ENCODE results near the gene ZNF599.
"Not testable (repeated sequence)": the region's sequence is repeated elsewhere in the genome, so short reads cannot be mapped to it uniquely, and the experiment has no call there.

Gene ZNF599

DNA sequence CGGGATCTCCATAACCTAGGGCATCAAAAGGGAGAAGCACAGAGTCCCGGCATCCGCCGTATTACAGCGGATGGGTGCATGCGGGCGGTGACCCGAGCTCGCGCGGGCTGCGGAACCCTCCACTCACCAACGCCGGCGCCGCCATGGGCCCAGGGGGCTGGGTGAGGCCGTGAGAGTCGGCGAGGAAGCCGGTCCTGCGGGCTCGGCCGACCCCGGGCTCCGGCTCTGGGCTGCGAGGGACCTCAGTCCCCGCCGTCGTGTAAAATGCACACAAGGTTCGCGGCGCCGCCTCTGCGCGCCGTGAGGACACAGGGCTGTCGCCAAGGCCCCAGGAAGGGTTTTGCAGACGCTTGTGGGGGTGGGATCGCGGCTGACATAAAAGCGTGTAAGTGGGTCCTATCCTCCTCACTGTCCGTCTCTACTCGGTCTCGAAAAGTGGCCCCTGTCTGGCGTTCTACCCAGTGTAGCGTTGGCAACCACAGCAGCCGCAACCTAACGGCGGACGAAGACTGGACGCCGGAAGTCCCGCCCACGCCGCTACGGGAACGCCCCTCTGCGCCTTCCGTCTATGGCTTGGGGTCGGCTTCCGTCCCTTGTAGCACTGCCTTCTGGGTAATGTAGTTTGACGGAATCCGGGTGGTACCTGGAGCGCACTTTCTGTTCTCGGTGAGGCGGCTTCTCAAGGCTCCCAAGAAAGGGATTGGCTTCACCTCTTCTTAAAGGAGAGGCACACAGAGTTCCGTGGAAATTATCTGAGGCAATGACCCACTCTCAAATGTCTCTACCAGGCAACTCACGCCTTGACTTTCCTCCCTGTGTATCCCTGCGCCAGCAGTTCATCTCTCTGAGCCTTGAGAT lies at the start of gene ZNF599:
Gene ZNF599 (minus strand): TSS at position 519 of the 858 bp plus-strand sequence. CDS start 374 bp downstream, at position 145.
- peak within 1 kb of the TSS; percentile 77 for H3K4me3 ChIP-seq (ENCODE audit: low read depth, low read length)
- TF ChIP-seq, protein P1, sequence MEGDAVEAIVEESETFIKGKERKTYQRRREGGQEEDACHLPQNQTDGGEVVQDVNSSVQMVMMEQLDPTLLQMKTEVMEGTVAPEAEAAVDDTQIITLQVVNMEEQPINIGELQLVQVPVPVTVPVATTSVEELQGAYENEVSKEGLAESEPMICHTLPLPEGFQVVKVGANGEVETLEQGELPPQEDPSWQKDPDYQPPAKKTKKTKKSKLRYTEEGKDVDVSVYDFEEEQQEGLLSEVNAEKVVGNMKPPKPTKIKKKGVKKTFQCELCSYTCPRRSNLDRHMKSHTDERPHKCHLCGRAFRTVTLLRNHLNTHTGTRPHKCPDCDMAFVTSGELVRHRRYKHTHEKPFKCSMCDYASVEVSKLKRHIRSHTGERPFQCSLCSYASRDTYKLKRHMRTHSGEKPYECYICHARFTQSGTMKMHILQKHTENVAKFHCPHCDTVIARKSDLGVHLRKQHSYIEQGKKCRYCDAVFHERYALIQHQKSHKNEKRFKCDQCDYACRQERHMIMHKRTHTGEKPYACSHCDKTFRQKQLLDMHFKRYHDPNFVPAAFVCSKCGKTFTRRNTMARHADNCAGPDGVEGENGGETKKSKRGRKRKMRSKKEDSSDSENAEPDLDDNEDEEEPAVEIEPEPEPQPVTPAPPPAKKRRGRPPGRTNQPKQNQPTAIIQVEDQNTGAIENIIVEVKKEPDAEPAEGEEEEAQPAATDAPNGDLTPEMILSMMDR (IDR thresholded peaks at IDR 0.05; ENCODE audit: borderline replicate concordance, insufficient read depth, low read depth, low read length), result no peak

DNA sequence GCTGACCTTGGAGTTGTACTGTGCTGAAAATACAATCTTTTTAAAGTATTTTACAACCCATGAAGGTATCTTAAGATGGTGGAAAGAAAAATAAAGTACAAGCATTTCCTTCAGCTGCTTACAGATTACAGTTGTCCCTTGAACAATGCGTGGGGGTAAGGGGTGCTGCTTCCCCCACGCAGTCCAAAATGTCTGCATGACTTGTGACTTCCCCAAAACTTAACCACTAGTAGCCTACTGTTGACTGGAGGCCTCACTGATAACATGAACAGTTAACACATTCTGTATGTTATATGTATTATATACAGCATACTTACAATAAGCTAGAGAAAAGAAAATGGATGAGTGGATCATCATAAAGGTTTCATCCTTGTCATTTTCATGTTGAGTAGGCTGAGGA lies 45.3 kb upstream of the ZNF599 start:
- no peak overlapping the region for H3K4me3 ChIP-seq (ENCODE audit: low read depth, low read length)
- TF ChIP-seq, protein P1 (IDR thresholded peaks at IDR 0.05; ENCODE audit: borderline replicate concordance, insufficient read depth, low read depth, low read length), result no peak

DNA sequence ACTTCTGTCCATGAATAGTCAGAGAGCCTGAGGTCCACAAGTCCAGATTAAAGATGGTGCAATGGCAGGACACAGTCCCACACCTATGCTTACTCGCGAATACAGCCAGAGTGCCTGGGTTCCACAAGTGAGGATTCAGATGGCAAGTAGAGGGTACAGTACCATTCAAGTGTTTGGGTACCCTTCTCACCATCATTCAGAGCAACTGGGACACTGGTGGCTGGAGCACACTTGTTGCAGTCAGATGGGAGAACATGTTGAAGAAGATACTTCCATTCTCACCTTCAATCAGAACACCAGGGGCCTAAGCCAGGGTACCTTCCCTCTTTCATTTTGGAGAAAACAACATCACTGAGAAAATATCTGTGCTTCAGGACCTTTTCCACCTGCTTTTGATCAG lies 43.7 kb upstream of the ZNF599 start:
- TF ChIP-seq, protein P1 (IDR thresholded peaks at IDR 0.05; ENCODE audit: borderline replicate concordance, insufficient read depth, low read depth, low read length), result no peak
- H3K4me3 ChIP-seq (ENCODE audit: low read depth, low read length), result no peak overlapping the region

DNA sequence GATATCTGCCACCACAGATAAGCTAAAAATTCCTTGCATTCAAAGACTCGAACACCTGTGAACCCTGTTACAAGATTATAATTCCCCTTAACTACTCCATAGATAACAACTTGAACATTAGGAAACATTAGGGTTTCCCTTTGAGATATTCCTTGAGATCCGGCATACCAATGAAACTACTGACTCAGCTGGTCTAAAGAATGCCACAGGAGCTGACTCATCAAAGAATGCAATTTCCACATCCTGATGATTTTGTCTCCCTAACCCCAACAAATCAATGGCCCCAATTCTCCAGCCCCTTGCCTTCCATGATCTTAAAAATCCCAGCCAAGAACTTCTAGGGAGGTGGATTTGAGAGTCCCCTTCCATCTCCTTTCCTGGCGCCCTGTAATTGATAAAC lies 35.6 kb upstream of the ZNF599 start:
- no peak overlapping the region for H3K4me3 ChIP-seq (ENCODE audit: low read depth, low read length)
- TF ChIP-seq, protein P1 (IDR thresholded peaks at IDR 0.05; ENCODE audit: borderline replicate concordance, insufficient read depth, low read depth, low read length), result no peak

DNA sequence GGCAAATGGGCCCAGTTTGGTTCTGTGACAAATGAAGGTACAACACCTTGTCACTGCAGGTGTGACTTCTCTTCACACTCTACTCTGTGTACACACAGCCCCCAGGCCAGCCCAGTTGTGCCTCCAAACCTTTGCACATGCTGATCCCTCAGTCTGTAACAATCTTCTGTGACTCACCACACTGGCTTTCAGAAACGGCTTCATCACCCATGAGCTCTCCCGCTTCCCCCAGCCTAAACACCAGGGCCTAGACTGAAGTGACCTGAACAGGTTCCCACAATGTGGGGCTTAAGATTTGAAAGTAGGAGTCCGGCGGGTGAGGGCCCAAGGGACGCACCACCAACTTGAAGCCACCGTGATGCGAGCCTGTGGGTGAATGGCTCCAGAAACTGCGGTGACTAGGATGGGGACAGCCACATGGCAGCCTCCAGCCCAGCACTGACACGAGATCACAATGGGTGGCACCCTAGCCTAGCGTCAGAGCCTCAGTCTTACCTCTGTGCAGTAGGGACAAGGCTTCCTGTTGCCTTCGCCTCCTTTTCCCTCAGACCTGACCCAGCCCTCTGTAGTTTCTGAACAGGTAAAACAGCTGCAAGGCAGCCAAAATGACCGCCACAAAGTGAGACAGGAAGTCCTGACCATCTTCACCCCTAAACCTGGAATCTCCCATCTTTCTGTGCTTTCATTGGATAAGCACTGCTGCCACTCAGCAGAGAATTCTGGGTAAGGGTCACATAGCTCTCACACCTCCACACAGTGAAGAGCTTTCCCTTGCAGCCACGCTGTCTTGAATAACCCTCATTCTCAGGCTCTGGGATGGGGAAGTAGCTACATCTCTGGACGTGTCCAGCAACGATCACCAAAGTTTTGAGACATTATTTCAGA lies 34.2 kb upstream of the ZNF599 start:
- H3K4me3 ChIP-seq (ENCODE audit: low read depth, low read length), result no peak overlapping the region
- TF ChIP-seq, protein P1 (IDR thresholded peaks at IDR 0.05; ENCODE audit: borderline replicate concordance, insufficient read depth, low read depth, low read length), result no peak

DNA sequence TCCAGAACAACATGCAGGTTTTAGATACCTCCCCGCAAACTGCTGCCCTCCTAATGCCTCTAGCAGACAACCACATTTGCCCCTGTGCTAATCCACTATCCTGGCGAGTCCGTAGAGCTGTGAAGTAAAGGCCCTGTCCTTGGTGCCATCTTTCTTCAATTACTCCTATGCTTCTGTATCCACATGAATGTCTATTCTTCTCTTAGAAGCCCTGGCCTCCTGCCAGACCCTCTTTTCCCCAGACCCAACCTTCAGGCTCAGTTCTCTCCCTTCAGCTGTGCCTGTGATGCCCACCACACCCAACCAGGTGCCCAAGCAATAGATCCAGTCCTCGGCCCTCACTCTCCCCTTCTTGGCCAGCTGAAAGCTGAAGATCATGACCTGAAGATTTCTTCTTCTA lies 31.1 kb upstream of the ZNF599 start:
- H3K4me3 ChIP-seq (ENCODE audit: low read depth, low read length), result no peak overlapping the region
- TF ChIP-seq, protein P1 (IDR thresholded peaks at IDR 0.05; ENCODE audit: borderline replicate concordance, insufficient read depth, low read depth, low read length), result no peak

DNA sequence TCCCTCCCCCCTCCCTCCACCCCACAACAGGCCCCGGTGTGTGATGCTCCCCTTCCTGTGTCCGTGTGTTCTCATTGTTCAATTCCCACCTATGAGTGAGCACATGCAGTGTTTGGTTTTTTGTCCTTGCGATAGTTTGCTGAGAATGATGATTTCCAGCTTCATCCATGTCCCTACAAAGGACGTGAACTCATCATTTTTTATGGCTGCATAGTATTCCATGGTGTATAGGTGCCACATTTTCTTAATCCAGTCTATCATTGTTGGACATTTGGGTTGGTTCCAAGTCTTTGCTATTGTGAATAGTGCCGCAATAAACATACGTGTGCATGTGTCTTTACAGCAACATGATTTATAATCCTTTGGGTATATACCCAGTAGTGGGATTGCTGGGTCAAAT lies 23.9 kb upstream of the ZNF599 start:
- H3K4me3 ChIP-seq (ENCODE audit: low read depth, low read length), result not testable (repeated sequence)

Data from GM12875 (cell line).